T-helper 2 cell treated with Interferon-gamma antibody and Interleukin-4, amounts not matched to agents 5 μg/mL and 100 μg/mL, for 36 hours (primary cell): ENCODE results near the gene MARK2.

Experiments
- DNase-seq: peaks from one replicate; pipeline ENCODE4 v3.0.0; 2021; ENCODE audit warnings: low spot score
- H3K27ac Mint-ChIP-seq: one replicate; pipeline ENCODE4 v1.8.0; 2021; ENCODE audit warnings: mild to moderate bottlenecking, mixed read lengths
- H3K27me3 Mint-ChIP-seq: one replicate; pipeline ENCODE4 v1.8.0; 2021; ENCODE audit warnings: low read depth, mixed read lengths
- H3K36me3 Mint-ChIP-seq: one replicate; pipeline ENCODE4 v1.8.0; 2021; ENCODE audit warnings: low read depth, mixed read lengths
- H3K4me1 Mint-ChIP-seq: one replicate; pipeline ENCODE4 v1.8.0; 2021; ENCODE audit warnings: low read depth, mixed read lengths
- H3K4me3 Mint-ChIP-seq: one replicate; pipeline ENCODE4 v1.8.0; 2022; ENCODE audit warnings: mild to moderate bottlenecking, moderate library complexity, mixed read lengths
- H3K9me3 Mint-ChIP-seq: one replicate; pipeline ENCODE4 v1.8.0; 2021; ENCODE audit warnings: mixed read lengths

The MARK2 gene

GRCh38 chr11:63939397-63939891 lies 100.5 kb downstream of the MARK2 start:
- peak overlapping the region; percentile 89 for H3K27ac Mint-ChIP-seq
- H3K36me3 Mint-ChIP-seq, result peaks cover 1% of the 10 kb centered on the region
- no peaks in the 10 kb centered on the region for H3K9me3 Mint-ChIP-seq
- H3K4me3 Mint-ChIP-seq, result peak overlapping the region; percentile 89
- H3K4me1 Mint-ChIP-seq, result peaks cover 22% of the 10 kb centered on the region
- no peaks in the 10 kb centered on the region for H3K27me3 Mint-ChIP-seq
- DNase-seq, result no peak

GRCh38 chr11:63940786-63941185 lies 101.9 kb downstream of the MARK2 start:
- no peak for DNase-seq
- Mint-ChIP-seq H3K36me3 (peaks cover 3% of the 10 kb centered on the region), H3K27ac (no peak overlapping the region), H3K27me3 (no peaks in the 10 kb centered on the region), H3K4me3 (peak overlapping the region; percentile 68), H3K4me1 (peaks cover 22% of the 10 kb centered on the region), H3K9me3 (no peaks in the 10 kb centered on the region)

GRCh38 chr11:63941901-63942300 lies 103.0 kb downstream of the MARK2 start:
- Mint-ChIP-seq H3K27me3 (no peaks in the 10 kb centered on the region), H3K36me3 (peaks cover 11% of the 10 kb centered on the region), H3K4me3 (no peak overlapping the region), H3K4me1 (peaks cover 22% of the 10 kb centered on the region), H3K27ac (no peak overlapping the region), H3K9me3 (no peaks in the 10 kb centered on the region)
- no peak for DNase-seq

- H3K4me1 Mint-ChIP-seq, result peaks cover 19% of the 10 kb centered on the region
- no peaks in the 10 kb centered on the region for H3K27me3 Mint-ChIP-seq
- no peaks in the 10 kb centered on the region for H3K9me3 Mint-ChIP-seq
- no peak for DNase-seq
- no peak overlapping the region for H3K27ac Mint-ChIP-seq
- peaks cover 13% of the 10 kb centered on the region for H3K36me3 Mint-ChIP-seq
- H3K4me3 Mint-ChIP-seq, result no peak overlapping the region
Observed at GRCh38 chr11:63942803-63943202, 103.9 kb downstream of the MARK2 start.

GRCh38 chr11:63944987-63945386 lies 106.1 kb downstream of the MARK2 start:
- no peaks in the 10 kb centered on the region for H3K27me3 Mint-ChIP-seq
- no peaks in the 10 kb centered on the region for H3K9me3 Mint-ChIP-seq
- peaks cover 13% of the 10 kb centered on the region for H3K36me3 Mint-ChIP-seq
- no peak for DNase-seq
- H3K4me1 Mint-ChIP-seq, result peaks cover 11% of the 10 kb centered on the region
- H3K4me3 Mint-ChIP-seq, result no peak overlapping the region
- H3K27ac Mint-ChIP-seq, result no peak overlapping the region

- peaks cover 7% of the 10 kb centered on the region for H3K4me1 Mint-ChIP-seq
- H3K27me3 Mint-ChIP-seq, result no peaks in the 10 kb centered on the region
- peaks cover 14% of the 10 kb centered on the region for H3K36me3 Mint-ChIP-seq
- peak; percentile 29 for DNase-seq
- H3K9me3 Mint-ChIP-seq, result no peaks in the 10 kb centered on the region
- H3K27ac Mint-ChIP-seq, result no peak overlapping the region
- no peak overlapping the region for H3K4me3 Mint-ChIP-seq
Observed at GRCh38 chr11:63945477-63946163, 106.7 kb downstream of the MARK2 start.

- H3K4me3 Mint-ChIP-seq, result peak overlapping the region; percentile 63
- H3K4me1 Mint-ChIP-seq, result peaks cover 21% of the 10 kb centered on the region
- peak overlapping the region; percentile 84 for H3K27ac Mint-ChIP-seq
- no peaks in the 10 kb centered on the region for H3K27me3 Mint-ChIP-seq
- H3K36me3 Mint-ChIP-seq, result peaks cover 44% of the 10 kb centered on the region
- no peaks in the 10 kb centered on the region for H3K9me3 Mint-ChIP-seq
- DNase-seq, result peak; percentile 42
Observed at GRCh38 chr11:63951779-63952536, 113.0 kb downstream of the MARK2 start.

- Mint-ChIP-seq H3K27me3 (no peaks in the 10 kb centered on the region), H3K36me3 (peaks cover 42% of the 10 kb centered on the region), H3K4me1 (peaks cover 21% of the 10 kb centered on the region), H3K9me3 (no peaks in the 10 kb centered on the region), H3K27ac (peak overlapping the region; percentile 84), H3K4me3 (peak overlapping the region; percentile 63)
- no peak for DNase-seq
Observed at GRCh38 chr11:63952570-63952969, 113.7 kb downstream of the MARK2 start.

- Mint-ChIP-seq H3K4me1 (peaks cover 13% of the 10 kb centered on the region), H3K27ac (no peak overlapping the region), H3K27me3 (no peaks in the 10 kb centered on the region), H3K4me3 (no peak overlapping the region), H3K9me3 (no peaks in the 10 kb centered on the region), H3K36me3 (peaks cover 29% of the 10 kb centered on the region)
- no peak for DNase-seq
Observed at GRCh38 chr11:63958008-63958407, 119.1 kb downstream of the MARK2 start.
